Measurements from ENCODE around the gene ARHGAP35. TPM values are rescaled to one million over a fixed set of nuclear protein-coding genes. Genes with fewer than 3 reads are reported as not detected.
A peak's percentile ranks its signal among the peaks of the same experiment; 100 is the strongest.

ARHGAP35 gene
- polyA plus RNA-seq, 1 of the 3 experiments (the other 2 are of a cell fraction): 25.1 TPM

- H3K9me2 ChIP-seq: no peaks in the 10 kb centered on the region
- H3K4me3 ChIP-seq (ENCODE audit: low read depth in 2 of 2, low read length in 1 of 2): no peak overlapping the region
- H3K79me2 ChIP-seq (ENCODE audit: insufficient read depth): peaks cover 88% of the 10 kb centered on the region
- no peaks in the 10 kb centered on the region for H3K9me3 ChIP-seq
- peaks cover 0 to 24% of the 10 kb centered on the region in 2 experiments; a peak in 2 of 4 replicates for H3K4me1 ChIP-seq (ENCODE audit: control insufficient read depth in 1 of 2, insufficient read depth in 2 of 2, low read depth in 1 of 2, low read length in 1 of 2)
- H3K4me2 ChIP-seq: no peak overlapping the region
- H3K36me3 ChIP-seq (replicated peaks in 1 of 2; ENCODE audit: control insufficient read depth in 1 of 2, insufficient read depth in 2 of 2, low read length in 1 of 2): no peaks in the 10 kb centered on the region
- TF ChIP-seq RXRA (IDR thresholded peaks at IDR 0.05; ENCODE audit: borderline replicate concordance, low read depth): no peak
- TF ChIP-seq FOSL2 (IDR thresholded peaks at IDR 0.05; ENCODE audit: borderline replicate concordance, low read depth): no peak
- no peak for TF ChIP-seq PBX3 (IDR thresholded peaks at IDR 0.05)
- TF ChIP-seq TAF1 (IDR thresholded peaks at IDR 0.05; ENCODE audit: borderline replicate concordance, low read depth, low read length): no peak
- TF ChIP-seq ELF1 (IDR thresholded peaks at IDR 0.05): no peak
- TF ChIP-seq FOXJ3 (CRISPR knock-in tag; IDR thresholded peaks at IDR 0.05): no peak
- no peak for TF ChIP-seq EP300 (IDR thresholded peaks at IDR 0.05; ENCODE audit: borderline replicate concordance in 1 of 2, low read depth in 1 of 2, low read length in 1 of 2)
- TF ChIP-seq FOXM1 (IDR thresholded peaks at IDR 0.05; ENCODE audit: low read depth): no peak
- TF ChIP-seq ZBTB33 (IDR thresholded peaks at IDR 0.05; ENCODE audit: borderline replicate concordance, low read depth): no peak
- TF ChIP-seq RAD21 (IDR thresholded peaks at IDR 0.05; ENCODE audit: low read length): no peak
- no peak for TF ChIP-seq GATA2 (CRISPR knock-in tag; IDR thresholded peaks at IDR 0.05)
- no peak for TF ChIP-seq REST (IDR thresholded peaks at IDR 0.05; ENCODE audit: low read depth, low read length)
- TF ChIP-seq EZH2phosphoT487 (IDR thresholded peaks at IDR 0.05; ENCODE audit: borderline replicate concordance, low read depth): no peak
- TF ChIP-seq GABPA (IDR thresholded peaks at IDR 0.05; ENCODE audit: low read depth): no peak
- no peak for TF ChIP-seq JUND (IDR thresholded peaks at IDR 0.05)
- TF ChIP-seq NRF1 (IDR thresholded peaks at IDR 0.05; ENCODE audit: low read depth, low read length): no peak
- TF ChIP-seq YY1 (IDR thresholded peaks at IDR 0.05; ENCODE audit: low read depth): no peak
- H3F3A ChIP-seq (replicated peaks; ENCODE audit: insufficient read depth): peaks cover 54% of the 10 kb centered on the region
- 0 out of 4 replicates have a peak overlapping the region, but pooled peaks of 1 of the 2 experiments have one; percentile 87 for H3K27ac ChIP-seq (ENCODE audit: low read depth in 2 of 2, low read length in 1 of 2)
- 94% methylated on average over 6 of the region's 6 CpGs for WGBS (ENCODE audit: low lambda C conversion rate)
- ChIA-PET CTCF (interaction anchor here (1.0 kb wide), 1 partner anchor 37 kb away, joined by 3 read pairs; no protein-coding TSS in a partner anchor), POLR2A (interaction anchor here (0.6 kb wide), 1 partner anchor 67 kb away, joined by 6 read pairs; no protein-coding TSS in a partner anchor)
- no peak overlapping the region for H3K9ac ChIP-seq
- H4K20me1 ChIP-seq (ENCODE audit: insufficient read depth): peaks cover 22% of the 10 kb centered on the region
- H2AFZ ChIP-seq (ENCODE audit: low read depth): no peak overlapping the region
- no peaks in the 10 kb centered on the region for H3K27me3 ChIP-seq (ENCODE audit: insufficient read depth)
- DNase-seq: no peak
These were observed 14.9 kb downstream of the ARHGAP35 start for GRCh38 chr19:46875657-46876056.
